Fibroblast of pulmonary artery (primary cell): ENCODE data around the gene SYT7.
A peak's percentile ranks its signal among the peaks of the same experiment; 100 is the strongest.

Experiments used
- DNase-seq: peaks from one replicate; pipeline ENCODE4 v3.0.0-alpha.2; 2010; ENCODE audit warnings: low read depth
- H3K4me3 ChIP-seq: replicated peaks from 2 replicates; pipeline ENCODE4 v1.5.1; 2011; ENCODE audit warnings: low read depth, mild to moderate bottlenecking, control low read depth, low read length, moderate library complexity
- TF ChIP-seq, protein P1 (sequence below): IDR thresholded peaks from 2 replicates; pipeline ENCODE4 v1.5.1; 2011; ENCODE audit warnings: mild to moderate bottlenecking, control low read depth, low read length, inconsistent platforms; ENCODE audit errors: missing control alignments

Gene SYT7

GRCh38 chr11:61613870-61614269, 33.0 kb upstream of the SYT7 start:
- H3K4me3 ChIP-seq: no peak overlapping the region
- no peak for DNase-seq
- TF ChIP-seq, protein P1, sequence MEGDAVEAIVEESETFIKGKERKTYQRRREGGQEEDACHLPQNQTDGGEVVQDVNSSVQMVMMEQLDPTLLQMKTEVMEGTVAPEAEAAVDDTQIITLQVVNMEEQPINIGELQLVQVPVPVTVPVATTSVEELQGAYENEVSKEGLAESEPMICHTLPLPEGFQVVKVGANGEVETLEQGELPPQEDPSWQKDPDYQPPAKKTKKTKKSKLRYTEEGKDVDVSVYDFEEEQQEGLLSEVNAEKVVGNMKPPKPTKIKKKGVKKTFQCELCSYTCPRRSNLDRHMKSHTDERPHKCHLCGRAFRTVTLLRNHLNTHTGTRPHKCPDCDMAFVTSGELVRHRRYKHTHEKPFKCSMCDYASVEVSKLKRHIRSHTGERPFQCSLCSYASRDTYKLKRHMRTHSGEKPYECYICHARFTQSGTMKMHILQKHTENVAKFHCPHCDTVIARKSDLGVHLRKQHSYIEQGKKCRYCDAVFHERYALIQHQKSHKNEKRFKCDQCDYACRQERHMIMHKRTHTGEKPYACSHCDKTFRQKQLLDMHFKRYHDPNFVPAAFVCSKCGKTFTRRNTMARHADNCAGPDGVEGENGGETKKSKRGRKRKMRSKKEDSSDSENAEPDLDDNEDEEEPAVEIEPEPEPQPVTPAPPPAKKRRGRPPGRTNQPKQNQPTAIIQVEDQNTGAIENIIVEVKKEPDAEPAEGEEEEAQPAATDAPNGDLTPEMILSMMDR: no peak

DNA sequence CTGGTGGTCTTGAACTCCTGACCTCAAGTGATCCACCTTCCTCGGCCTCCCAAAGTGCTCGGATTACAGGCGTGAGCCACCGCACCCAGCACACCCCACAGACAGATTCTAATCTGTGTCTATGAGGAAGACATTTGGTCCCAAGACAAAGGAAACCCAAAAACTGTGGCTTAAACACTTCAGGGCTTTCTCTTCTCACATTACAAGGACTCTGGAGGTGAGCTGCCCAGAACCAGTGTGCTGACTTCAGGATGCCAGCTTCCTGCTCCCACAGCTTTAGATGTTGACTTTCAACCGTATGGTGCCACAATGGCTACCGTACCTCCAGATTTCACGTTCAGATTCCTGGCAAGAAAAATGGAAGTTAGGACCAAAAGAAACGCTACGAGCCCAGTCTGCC, 32.2 kb upstream of the SYT7 start:
- DNase-seq: no peak
- H3K4me3 ChIP-seq: no peak overlapping the region
- TF ChIP-seq, protein P1: no peak

DNA sequence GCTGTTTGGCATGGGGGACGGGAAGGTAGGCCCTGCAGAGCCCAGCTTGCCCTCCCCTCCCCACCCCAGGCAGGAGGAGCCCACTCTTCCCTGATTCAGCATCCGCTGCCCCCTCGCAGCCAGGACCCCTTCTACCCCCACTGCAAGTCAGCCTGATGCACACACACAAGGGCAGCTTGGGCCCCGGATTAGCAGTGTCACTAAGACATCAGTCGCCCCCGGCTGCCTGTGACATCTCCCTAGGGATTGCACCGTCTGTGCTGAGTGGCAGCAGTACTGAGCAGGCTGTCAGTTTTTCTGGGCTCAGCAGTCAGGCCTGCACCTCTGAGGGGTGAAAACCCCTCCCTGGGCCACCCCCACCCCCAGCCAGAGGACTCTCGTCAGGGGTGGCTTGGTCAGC, 30.4 kb upstream of the SYT7 start:
- no peak for DNase-seq

DNA sequence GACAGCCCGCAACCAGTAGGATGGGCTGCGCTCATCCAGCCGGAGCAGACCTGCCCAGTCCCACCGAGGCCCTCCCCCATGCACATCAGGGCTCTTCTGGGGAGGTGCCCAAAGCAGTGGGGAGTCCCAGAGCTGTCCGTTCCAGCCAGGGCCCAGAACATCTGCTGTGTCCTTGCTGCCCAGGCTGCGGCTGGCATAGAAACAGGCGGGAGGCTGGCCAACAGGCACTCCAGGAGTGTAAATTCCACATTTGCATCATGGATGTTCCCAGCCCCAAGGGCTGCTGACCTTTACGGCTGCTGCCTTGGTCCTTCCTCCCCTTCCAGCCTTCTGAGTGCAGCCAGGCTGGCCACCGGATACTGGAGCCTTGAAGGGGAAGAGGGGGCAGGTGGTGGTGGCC, 30.0 kb upstream of the SYT7 start:
- H3K4me3 ChIP-seq: no peak overlapping the region
- TF ChIP-seq, protein P1: no peak
- DNase-seq: no peak

More for the DNA sequence above, 30.4 kb upstream of the SYT7 start:
- TF ChIP-seq, protein P1: no peak
- no peak overlapping the region for H3K4me3 ChIP-seq

DNA sequence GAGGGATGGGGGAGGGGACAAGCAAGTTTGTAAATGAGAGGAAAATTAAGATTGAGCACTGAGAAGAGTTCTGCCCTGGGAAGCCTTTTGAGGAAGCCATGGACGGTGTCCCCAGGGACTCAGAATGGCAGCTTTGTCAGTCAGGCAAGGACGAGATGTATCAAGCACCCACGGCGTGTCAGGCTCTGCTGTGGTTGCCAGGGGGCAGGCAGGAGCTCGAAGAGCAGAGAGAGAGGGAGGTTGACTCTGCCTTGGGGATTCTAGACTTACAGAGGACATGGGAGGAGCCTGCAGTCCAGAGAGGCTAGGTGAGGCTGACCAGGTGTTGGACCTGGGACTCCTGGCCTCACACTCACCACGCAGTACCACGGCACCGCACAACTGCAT, 29.1 kb upstream of the SYT7 start:
- no peak overlapping the region for H3K4me3 ChIP-seq
- DNase-seq: no peak
- TF ChIP-seq, protein P1: peak; percentile 8

- H3K4me3 ChIP-seq: no peak overlapping the region
- no peak for DNase-seq
- TF ChIP-seq, protein P1: no peak
These were observed 28.4 kb upstream of the SYT7 start for GRCh38 chr11:61609000-61609979.
